PC-9 (cell line): Measurements from ENCODE around the gene DOCK4. TPM values are rescaled to one million over a fixed set of nuclear protein-coding genes. Genes with fewer than 3 reads are reported as not detected.

Experiments used
- BruUV-seq: library from RNA; stranded (reverse); fragments of 400-500 nt; replicated peaks from 2 replicates; lab custom pipeline; 2021; lab: Mats Ljungman, UMichigan
- CTCF ChIA-PET: fragments of 300-600 bp; sonication (Branson Sonifier 250); formaldehyde crosslinking; loops from one replicate; lab custom pipeline; 2022; ENCODE audit warnings: antibody characterized with exemption; lab: Charles Lee
- POLR2A ChIA-PET: fragments of 300-600 bp; sonication (Branson Sonifier 250); formaldehyde crosslinking; loops from one replicate; lab custom pipeline; 2022; ENCODE audit warnings: antibody characterized with exemption; ENCODE audit not compliant: unreplicated experiment; lab: Charles Lee
- DNase-seq, 2 experiments: peaks; one replicate each; pipeline versions ENCODE4 v3.0.0 to v3.0.0-alpha.2; 2015 to 2022; ENCODE audit warnings: mixed read lengths in 1 of 2
- H2AFZ ChIP-seq: fragments of 200-600 bp; sonication (generic); 2 replicates; pipeline ENCODE4 v1.8.1; 2017; ENCODE audit warnings: antibody characterized with exemption
- H3F3A ChIP-seq: fragments of 200-600 bp; sonication (generic); 2 replicates; pipeline ENCODE4 v1.8.1; 2017; ENCODE audit warnings: antibody characterized with exemption, mild to moderate bottlenecking, low read depth; ENCODE audit not compliant: insufficient read depth
- H3K27ac ChIP-seq: fragments of 200-600 bp; sonication (generic); 2 replicates; pipeline ENCODE4 v1.6.1; 2016; ENCODE audit warnings: mixed run types
- H3K27me3 ChIP-seq: fragments of 200-600 bp; sonication (generic); 2 replicates; pipeline ENCODE4 v1.6.1; 2016; ENCODE audit warnings: low read depth, mixed run types; ENCODE audit not compliant: insufficient read depth
- H3K36me3 ChIP-seq: fragments of 200-600 bp; sonication (generic); 2 replicates; pipeline ENCODE4 v1.6.1; 2016; ENCODE audit warnings: low read depth, mixed run types
- H3K4me1 ChIP-seq: fragments of 200-600 bp; sonication (generic); replicated peaks from 2 replicates; pipeline ENCODE4 v1.6.1; 2016; ENCODE audit warnings: mixed run types; ENCODE audit not compliant: insufficient read depth
- H3K4me2 ChIP-seq: fragments of 200-600 bp; sonication (generic); 2 replicates; pipeline ENCODE4 v1.6.1; 2017; ENCODE audit warnings: mixed run types
- H3K4me3 ChIP-seq: fragments of 200-600 bp; sonication (generic); 2 replicates; pipeline ENCODE4 v1.6.1; 2016; ENCODE audit warnings: mixed run types
- H3K79me2 ChIP-seq: fragments of 200-600 bp; sonication (generic); 2 replicates; pipeline ENCODE4 v1.6.1; 2017; ENCODE audit warnings: low read depth, mixed run types
- H3K9me2 ChIP-seq: fragments of 200-600 bp; sonication (generic); 2 replicates; pipeline ENCODE4 v1.8.1; 2017; ENCODE audit warnings: mild to moderate bottlenecking; ENCODE audit not compliant: insufficient read depth
- H3K9me3 ChIP-seq: fragments of 200-600 bp; sonication (generic); 2 replicates; pipeline ENCODE4 v1.8.1; 2016; ENCODE audit warnings: low read depth; ENCODE audit not compliant: insufficient read depth
- H4K20me1 ChIP-seq: fragments of 200-600 bp; sonication (generic); 2 replicates; pipeline ENCODE4 v1.8.1; 2017; ENCODE audit not compliant: insufficient read depth
- CTCF ChIP-seq: fragments of 200-600 bp; sonication (generic); conservative IDR thresholded peaks from 2 replicates; pipeline ENCODE4 v1.6.1; 2017; ENCODE audit warnings: mixed run types, antibody characterized with exemption, mild to moderate bottlenecking, moderate library complexity
- EZH2 ChIP-seq: fragments of 200-600 bp; sonication (generic); IDR thresholded peaks from 2 replicates; pipeline ENCODE4 v1.8.0; 2017; ENCODE audit warnings: antibody characterized with exemption, low read depth
- intact Hi-C: fragments of 100-400 bp; cut with micrococcal nuclease; formaldehyde crosslinking; loops from one replicate; pipeline ENCODE4 v1.10.0; 2022; ENCODE audit not compliant: unreplicated experiment
- total RNA-seq: library from RNA; stranded (reverse); gene quantifications from 2 replicates; pipeline ENCODE4 v1.2.3, GENCODE V29; 2021

The DOCK4 gene
- total RNA-seq, 1 experiment from 2014 or later, result 0.98 TPM

GRCh38 chr7:112068967-112069366 lies 137.2 kb downstream of the DOCK4 start:
- no peak overlapping the region for H3K4me3 ChIP-seq
- no peak for DNase-seq
- no peaks in the 10 kb centered on the region for H3K27me3 ChIP-seq
- no peak overlapping the region for H2AFZ ChIP-seq
- H3K9me3 ChIP-seq, result no peaks in the 10 kb centered on the region
- H3K79me2 ChIP-seq, result no peaks in the 10 kb centered on the region
- no peaks in the 10 kb centered on the region for H3F3A ChIP-seq
- H4K20me1 ChIP-seq, result no peaks in the 10 kb centered on the region
- no peaks in the 10 kb centered on the region for H3K4me1 ChIP-seq
- no peaks in the 10 kb centered on the region for H3K36me3 ChIP-seq
- no peak overlapping the region for H3K27ac ChIP-seq
- TF ChIP-seq CTCF, result no peak
- TF ChIP-seq EZH2, result no peak
- BruUV-seq, result no TSS peak
- no peak overlapping the region for H3K4me2 ChIP-seq
- ChIA-PET CTCF (no interaction called here), POLR2A (interaction anchor here (0.7 kb wide), 1 partner anchor 57 kb away, joined by 7 read pairs; no protein-coding TSS in a partner anchor)
- H3K9me2 ChIP-seq, result no peaks in the 10 kb centered on the region
- intact Hi-C loops, result no loop called here

- CTCF ChIA-PET, result no interaction called here
- no peak overlapping the region for H3K27ac ChIP-seq
- no peaks in the 10 kb centered on the region for H3K4me1 ChIP-seq
- no peaks in the 10 kb centered on the region for H3K36me3 ChIP-seq
- H3K27me3 ChIP-seq, result no peaks in the 10 kb centered on the region
- H2AFZ ChIP-seq, result no peak overlapping the region
- POLR2A ChIA-PET, result no interaction called here
- H3K9me3 ChIP-seq, result no peaks in the 10 kb centered on the region
- no peak for DNase-seq
- H3K4me3 ChIP-seq, result no peak overlapping the region
- no TSS peak for BruUV-seq
- no peaks in the 10 kb centered on the region for H3K79me2 ChIP-seq
- H3K9me2 ChIP-seq, result no peaks in the 10 kb centered on the region
- H3K4me2 ChIP-seq, result no peak overlapping the region
- H4K20me1 ChIP-seq, result no peaks in the 10 kb centered on the region
- intact Hi-C loops, result no loop called here
- no peaks in the 10 kb centered on the region for H3F3A ChIP-seq
- TF ChIP-seq CTCF, result no peak
- no peak for TF ChIP-seq EZH2
Observed at GRCh38 chr7:112067632-112068540, 138.3 kb downstream of the DOCK4 start.

DNA sequence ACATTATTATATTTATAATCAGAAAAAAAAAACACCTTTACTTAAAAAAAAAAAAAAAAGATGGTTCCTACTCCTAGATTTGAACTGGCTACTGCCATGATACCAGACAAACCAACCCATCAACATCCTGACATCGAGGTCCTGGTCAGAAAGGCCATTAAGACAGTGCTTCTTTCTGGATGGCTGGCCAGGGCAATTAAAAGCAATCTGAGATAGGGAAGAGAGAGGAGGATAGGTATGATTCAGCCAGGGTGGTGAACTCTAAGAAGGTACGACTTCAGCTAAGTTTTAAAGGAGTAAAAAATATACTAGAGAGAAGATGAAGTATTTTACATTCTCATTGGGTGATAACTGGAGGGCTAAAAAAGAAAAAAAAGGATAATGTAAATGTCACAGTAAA lies 139.0 kb downstream of the DOCK4 start:
- ChIA-PET POLR2A (no interaction called here), CTCF (no interaction called here)
- no peaks in the 10 kb centered on the region for H3F3A ChIP-seq
- TF ChIP-seq EZH2 (no peak), CTCF (no peak)
- no peaks in the 10 kb centered on the region for H3K36me3 ChIP-seq
- no TSS peak for BruUV-seq
- H3K4me2 ChIP-seq, result no peak overlapping the region
- DNase-seq, result no peak
- intact Hi-C loops, result no loop called here
- H4K20me1 ChIP-seq, result no peaks in the 10 kb centered on the region
- no peak overlapping the region for H2AFZ ChIP-seq
- no peaks in the 10 kb centered on the region for H3K9me3 ChIP-seq
- no peak overlapping the region for H3K27ac ChIP-seq
- H3K79me2 ChIP-seq, result no peaks in the 10 kb centered on the region
- no peaks in the 10 kb centered on the region for H3K27me3 ChIP-seq
- no peaks in the 10 kb centered on the region for H3K4me1 ChIP-seq
- H3K9me2 ChIP-seq, result no peaks in the 10 kb centered on the region
- H3K4me3 ChIP-seq, result no peak overlapping the region
